ENCODE measurements around the gene SBSN. TPM values are rescaled to one million over a fixed set of nuclear protein-coding genes. Genes with fewer than 3 reads are reported as not detected.

Gene SBSN
- total and polyA plus RNA-seq, 9 of the 15 experiments (the other 6 are each of a cell fraction or from before 2014, with no cell fraction given): 0.05 TPM; not detected in 8

DNA sequence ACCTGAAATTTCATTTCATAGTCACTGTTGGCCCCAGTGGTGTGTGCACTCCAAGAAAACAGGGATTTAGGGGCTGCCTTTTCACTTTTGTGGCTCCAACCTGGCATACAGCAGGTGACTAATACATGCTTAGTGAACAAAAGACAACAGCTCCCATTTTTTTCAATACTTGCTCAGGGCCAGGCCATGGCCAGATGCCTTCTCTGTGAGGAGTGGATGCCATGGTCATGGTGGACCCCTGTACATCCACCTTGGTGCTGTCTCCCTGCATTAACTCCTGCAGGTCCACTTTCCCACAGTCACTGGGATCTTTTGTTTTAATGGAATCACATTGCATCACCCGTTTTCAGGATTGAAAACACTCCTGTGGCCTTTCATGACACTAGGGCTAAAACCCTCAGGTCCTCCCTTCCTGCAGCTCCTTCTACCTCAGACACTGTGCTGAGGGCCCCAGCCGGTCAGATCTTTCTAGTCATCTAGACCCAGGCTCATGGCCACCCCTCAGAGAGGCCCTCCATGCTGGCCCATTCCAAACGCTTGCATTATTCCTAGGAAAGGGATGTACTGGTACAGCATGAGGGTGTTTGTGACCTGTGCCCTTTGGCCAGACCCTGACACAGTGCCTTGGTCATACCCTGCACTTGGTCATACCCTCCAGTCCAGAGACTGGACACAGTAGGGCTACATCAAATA is 16.1 kb upstream of the SBSN start (continued):
- TF ChIP-seq ZC3H4 (CRISPR knock-in tag; IDR thresholded peaks at IDR 0.05; ENCODE audit: borderline replicate concordance) (no peak), ZNF586 (CRISPR knock-in tag; conservative IDR thresholded peaks at IDR 0.05) (no peak), KDM4B (IDR thresholded peaks at IDR 0.05; ENCODE audit: borderline replicate concordance in 2 of 2, low read depth in 1 of 2) (no peak), ATF1 (CRISPR knock-in tag; IDR thresholded peaks at IDR 0.05) (no peak), ATF1 (tag; IDR thresholded peaks at IDR 0.05) (no peak), ERF (CRISPR knock-in tag; IDR thresholded peaks at IDR 0.05) (no peak), ZNF408 (CRISPR knock-in tag; IDR thresholded peaks at IDR 0.05; ENCODE audit: low read depth) (no peak), ZNF398 (CRISPR knock-in tag; IDR thresholded peaks at IDR 0.05) (no peak), SNRNP70 (optimal IDR thresholded peaks at IDR 0.05; ENCODE audit: low read depth, low read length) (no peak), SRSF3 (IDR thresholded peaks at IDR 0.05; ENCODE audit: insufficient read depth, low read length) (no peak), RBM34 (IDR thresholded peaks at IDR 0.05; ENCODE audit: borderline replicate concordance, insufficient read depth, low read length) (no peak), ZBTB5 (IDR thresholded peaks at IDR 0.05) (no peak), ZNF354B (CRISPR knock-in tag; IDR thresholded peaks at IDR 0.05) (no peak), CEBPG (CRISPR knock-in tag; IDR thresholded peaks at IDR 0.05) (peak; percentile 45; the same call in 1 of the 2 replicates), CEBPG (tag; conservative IDR thresholded peaks at IDR 0.05 in 1 of 2, IDR thresholded peaks at IDR 0.05 in 1 of 2) (peak in 1 of 2 experiments; percentile 62; a peak in 2 of 4 replicates), CAMTA2 (CRISPR knock-in tag; conservative IDR thresholded peaks at IDR 0.05) (no peak), NFRKB (IDR thresholded peaks at IDR 0.05; ENCODE audit: low read depth) (no peak), ZEB2 (IDR thresholded peaks at IDR 0.05) (no peak), BRF1 (IDR thresholded peaks at IDR 0.05; ENCODE audit: borderline replicate concordance, extremely low read depth, insufficient read length) (no peak), HMG20B (CRISPR knock-in tag; IDR thresholded peaks at IDR 0.05) (no peak), BACH1 (tag; IDR thresholded peaks at IDR 0.05) (no peak), SIRT6 (IDR thresholded peaks at IDR 0.05; ENCODE audit: low read depth, low read length) (no peak)

Measured in K562 (cell line).